Measurements from ENCODE around the gene PIAS2. TPM values are rescaled to one million over a fixed set of nuclear protein-coding genes. Genes with fewer than 3 reads are reported as not detected.

PIAS2 gene
- total RNA-seq, 3 donors from 2014 or later (not counting 1 experiment from before 2014, with no cell fraction given): 48.9 to 55.9 (median 50.0) TPM

DNA sequence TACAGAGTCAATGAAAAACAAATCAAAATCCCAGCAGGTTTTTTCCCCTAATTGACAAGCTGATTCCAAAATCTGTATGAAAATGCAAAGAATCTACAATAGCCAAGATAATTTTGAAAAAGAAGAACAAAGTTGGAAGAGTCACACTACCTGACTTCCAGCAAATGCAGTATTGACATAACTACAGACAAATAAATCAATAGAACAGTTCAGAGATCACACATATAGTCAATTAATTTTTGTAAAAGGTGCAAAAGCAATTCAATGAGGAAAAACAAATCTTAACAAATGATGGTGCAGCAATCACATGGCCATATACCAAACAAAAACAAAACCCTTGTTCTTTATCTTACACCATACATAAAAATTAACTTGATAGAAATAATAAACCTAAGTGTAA lies 85.9 kb downstream of the PIAS2 start:
- no peak overlapping the region for H3K4me3 ChIP-seq (ENCODE audit: low read length)
- intact Hi-C loops (cut with micrococcal nuclease): no loop called here
- TF ChIP-seq, protein P1, sequence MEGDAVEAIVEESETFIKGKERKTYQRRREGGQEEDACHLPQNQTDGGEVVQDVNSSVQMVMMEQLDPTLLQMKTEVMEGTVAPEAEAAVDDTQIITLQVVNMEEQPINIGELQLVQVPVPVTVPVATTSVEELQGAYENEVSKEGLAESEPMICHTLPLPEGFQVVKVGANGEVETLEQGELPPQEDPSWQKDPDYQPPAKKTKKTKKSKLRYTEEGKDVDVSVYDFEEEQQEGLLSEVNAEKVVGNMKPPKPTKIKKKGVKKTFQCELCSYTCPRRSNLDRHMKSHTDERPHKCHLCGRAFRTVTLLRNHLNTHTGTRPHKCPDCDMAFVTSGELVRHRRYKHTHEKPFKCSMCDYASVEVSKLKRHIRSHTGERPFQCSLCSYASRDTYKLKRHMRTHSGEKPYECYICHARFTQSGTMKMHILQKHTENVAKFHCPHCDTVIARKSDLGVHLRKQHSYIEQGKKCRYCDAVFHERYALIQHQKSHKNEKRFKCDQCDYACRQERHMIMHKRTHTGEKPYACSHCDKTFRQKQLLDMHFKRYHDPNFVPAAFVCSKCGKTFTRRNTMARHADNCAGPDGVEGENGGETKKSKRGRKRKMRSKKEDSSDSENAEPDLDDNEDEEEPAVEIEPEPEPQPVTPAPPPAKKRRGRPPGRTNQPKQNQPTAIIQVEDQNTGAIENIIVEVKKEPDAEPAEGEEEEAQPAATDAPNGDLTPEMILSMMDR (IDR thresholded peaks at IDR 0.05): no peak
- H3K36me3 ChIP-seq (ENCODE audit: control insufficient read depth, insufficient read depth, low read length): peaks cover 42% of the 10 kb centered on the region
- no peaks in the 10 kb centered on the region for H3K27me3 ChIP-seq (ENCODE audit: control insufficient read depth, insufficient read depth, low read length)
- H3K4me1 Mint-ChIP-seq: no peaks in the 10 kb centered on the region
- H3K4me1 ChIP-seq (ENCODE audit: control insufficient read depth, insufficient read depth, low read length): no peaks in the 10 kb centered on the region
- no peak overlapping the region for H3K27ac ChIP-seq (ENCODE audit: low read length)
- no peaks in the 10 kb centered on the region for H3K27me3 Mint-ChIP-seq (ENCODE audit: low read depth in 2 of 2)
- DNase-seq: no peak
- no peaks in the 10 kb centered on the region for H3K9me3 ChIP-seq (ENCODE audit: control insufficient read depth, insufficient read depth, low read length)
- H3K27ac Mint-ChIP-seq: no peak overlapping the region
- no peak overlapping the region for H3K4me3 Mint-ChIP-seq
- ATAC-seq: no peak
- H3K9me3 Mint-ChIP-seq: no peaks in the 10 kb centered on the region
- H3K36me3 Mint-ChIP-seq: peaks cover 14% of the 10 kb centered on the region

DNA sequence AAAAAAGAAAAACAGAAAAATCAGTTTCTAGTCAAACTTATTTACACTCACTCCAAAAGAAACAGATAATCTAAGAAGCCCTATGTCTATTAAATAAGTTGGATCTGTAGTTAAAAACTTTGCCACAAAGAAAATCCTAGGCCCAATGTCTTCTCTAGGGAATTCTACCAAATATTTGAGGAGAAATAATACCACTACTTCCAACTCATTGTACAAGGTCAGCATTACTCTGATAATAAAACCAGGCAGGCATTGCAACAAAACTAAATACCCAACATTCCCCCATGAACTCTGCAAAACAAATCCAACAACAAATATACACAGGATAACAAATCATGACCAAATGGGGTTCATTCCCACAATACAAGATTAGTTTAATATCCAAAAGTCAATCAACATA lies 86.7 kb downstream of the PIAS2 start:
- no peak for ATAC-seq
- intact Hi-C loops (cut with micrococcal nuclease): no loop called here
- H3K4me3 Mint-ChIP-seq: no peak overlapping the region
- Histone ChIP-seq H3K27me3 (ENCODE audit: control insufficient read depth, insufficient read depth, low read length) (no peaks in the 10 kb centered on the region), H3K27ac (ENCODE audit: low read length) (no peak overlapping the region), H3K4me1 (ENCODE audit: control insufficient read depth, insufficient read depth, low read length) (no peaks in the 10 kb centered on the region), H3K9me3 (ENCODE audit: control insufficient read depth, insufficient read depth, low read length) (no peaks in the 10 kb centered on the region), H3K4me3 (ENCODE audit: low read length) (no peak overlapping the region), H3K36me3 (ENCODE audit: control insufficient read depth, insufficient read depth, low read length) (peaks cover 36% of the 10 kb centered on the region)
- peaks cover 14% of the 10 kb centered on the region for H3K36me3 Mint-ChIP-seq
- no peaks in the 10 kb centered on the region for H3K27me3 Mint-ChIP-seq (ENCODE audit: low read depth in 2 of 2)
- TF ChIP-seq, protein P1 (IDR thresholded peaks at IDR 0.05): no peak
- no peaks in the 10 kb centered on the region for H3K9me3 Mint-ChIP-seq
- no peak for DNase-seq
- H3K27ac Mint-ChIP-seq: no peak overlapping the region
- H3K4me1 Mint-ChIP-seq: no peaks in the 10 kb centered on the region

DNA sequence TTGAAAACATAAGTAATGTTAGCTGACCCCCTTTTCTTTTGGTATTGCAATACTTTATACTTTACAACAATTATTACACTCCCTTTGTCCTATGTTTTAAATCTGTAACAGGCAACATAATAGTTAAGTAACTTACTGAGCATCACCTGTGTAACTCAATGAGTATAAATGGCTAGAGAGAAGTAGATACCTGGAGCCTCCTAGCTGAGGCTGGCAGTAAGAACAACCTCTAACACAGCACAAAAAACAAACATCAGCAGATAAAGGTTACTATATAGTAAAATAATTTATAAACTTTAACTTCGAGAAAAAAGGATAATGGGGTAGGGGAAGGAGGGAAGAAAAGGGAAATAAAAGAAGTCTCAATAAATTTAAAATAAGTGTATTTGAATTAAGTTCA lies 87.4 kb downstream of the PIAS2 start:
- intact Hi-C loops (cut with micrococcal nuclease): no loop called here
- Histone ChIP-seq H3K4me3 (ENCODE audit: low read length) (no peak overlapping the region), H3K27me3 (ENCODE audit: control insufficient read depth, insufficient read depth, low read length) (no peaks in the 10 kb centered on the region), H3K9me3 (ENCODE audit: control insufficient read depth, insufficient read depth, low read length) (no peaks in the 10 kb centered on the region), H3K4me1 (ENCODE audit: control insufficient read depth, insufficient read depth, low read length) (no peaks in the 10 kb centered on the region), H3K36me3 (ENCODE audit: control insufficient read depth, insufficient read depth, low read length) (peaks cover 37% of the 10 kb centered on the region), H3K27ac (ENCODE audit: low read length) (no peak overlapping the region)
- DNase-seq (no peak), ATAC-seq (no peak)
- Mint-ChIP-seq H3K27ac (no peak overlapping the region), H3K9me3 (no peaks in the 10 kb centered on the region), H3K4me1 (no peaks in the 10 kb centered on the region), H3K4me3 (no peak overlapping the region), H3K27me3 (ENCODE audit: low read depth in 2 of 2) (no peaks in the 10 kb centered on the region), H3K36me3 (peaks cover 14% of the 10 kb centered on the region)
- WGBS (ENCODE audit: insufficient coverage): no CpG with 5 or more reads among the region's 1 CpG
- TF ChIP-seq, protein P1 (IDR thresholded peaks at IDR 0.05): no peak

DNA sequence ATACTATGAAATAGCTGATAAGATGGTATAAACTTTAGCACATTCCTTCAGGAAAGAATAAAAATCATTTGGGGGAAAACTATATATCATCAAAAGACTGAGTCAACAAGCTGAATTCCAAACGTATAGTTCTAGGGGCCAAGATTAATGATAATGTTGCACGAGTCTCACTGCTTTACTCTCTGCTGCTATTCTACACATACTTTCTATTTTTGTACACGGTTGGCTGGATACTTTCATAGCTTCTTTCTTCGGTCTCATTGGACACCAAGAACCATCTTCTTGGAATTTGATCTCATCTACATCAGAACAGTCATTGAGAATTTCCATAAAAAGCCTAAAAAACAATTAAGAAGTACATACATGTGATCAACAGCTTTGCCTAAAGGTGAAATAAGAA lies 87.8 kb downstream of the PIAS2 start:
- Histone ChIP-seq H3K4me1 (ENCODE audit: control insufficient read depth, insufficient read depth, low read length) (no peaks in the 10 kb centered on the region), H3K9me3 (ENCODE audit: control insufficient read depth, insufficient read depth, low read length) (no peaks in the 10 kb centered on the region), H3K27ac (ENCODE audit: low read length) (no peak overlapping the region), H3K27me3 (ENCODE audit: control insufficient read depth, insufficient read depth, low read length) (no peaks in the 10 kb centered on the region), H3K36me3 (ENCODE audit: control insufficient read depth, insufficient read depth, low read length) (peaks cover 36% of the 10 kb centered on the region), H3K4me3 (ENCODE audit: low read length) (no peak overlapping the region)
- H3K4me3 Mint-ChIP-seq: no peak overlapping the region
- no peaks in the 10 kb centered on the region for H3K4me1 Mint-ChIP-seq
- H3K9me3 Mint-ChIP-seq: no peaks in the 10 kb centered on the region
- H3K27me3 Mint-ChIP-seq (ENCODE audit: low read depth in 2 of 2): no peaks in the 10 kb centered on the region
- ATAC-seq (no peak), DNase-seq (no peak)
- 96% methylated on average over 4 of the region's 4 CpGs for WGBS (ENCODE audit: insufficient coverage)
- intact Hi-C loops (cut with micrococcal nuclease): no loop called here
- peaks cover 14% of the 10 kb centered on the region for H3K36me3 Mint-ChIP-seq
- TF ChIP-seq, protein P1 (IDR thresholded peaks at IDR 0.05): no peak
- H3K27ac Mint-ChIP-seq: no peak overlapping the region

Data from natural killer cell (primary cell).